Measurements from ENCODE around the gene HPCAL1. TPM values are rescaled to one million over a fixed set of nuclear protein-coding genes. Genes with fewer than 3 reads are reported as not detected.

Gene HPCAL1
- total RNA-seq, 1 donor from 2014 or later = 12.3 TPM

DNA sequence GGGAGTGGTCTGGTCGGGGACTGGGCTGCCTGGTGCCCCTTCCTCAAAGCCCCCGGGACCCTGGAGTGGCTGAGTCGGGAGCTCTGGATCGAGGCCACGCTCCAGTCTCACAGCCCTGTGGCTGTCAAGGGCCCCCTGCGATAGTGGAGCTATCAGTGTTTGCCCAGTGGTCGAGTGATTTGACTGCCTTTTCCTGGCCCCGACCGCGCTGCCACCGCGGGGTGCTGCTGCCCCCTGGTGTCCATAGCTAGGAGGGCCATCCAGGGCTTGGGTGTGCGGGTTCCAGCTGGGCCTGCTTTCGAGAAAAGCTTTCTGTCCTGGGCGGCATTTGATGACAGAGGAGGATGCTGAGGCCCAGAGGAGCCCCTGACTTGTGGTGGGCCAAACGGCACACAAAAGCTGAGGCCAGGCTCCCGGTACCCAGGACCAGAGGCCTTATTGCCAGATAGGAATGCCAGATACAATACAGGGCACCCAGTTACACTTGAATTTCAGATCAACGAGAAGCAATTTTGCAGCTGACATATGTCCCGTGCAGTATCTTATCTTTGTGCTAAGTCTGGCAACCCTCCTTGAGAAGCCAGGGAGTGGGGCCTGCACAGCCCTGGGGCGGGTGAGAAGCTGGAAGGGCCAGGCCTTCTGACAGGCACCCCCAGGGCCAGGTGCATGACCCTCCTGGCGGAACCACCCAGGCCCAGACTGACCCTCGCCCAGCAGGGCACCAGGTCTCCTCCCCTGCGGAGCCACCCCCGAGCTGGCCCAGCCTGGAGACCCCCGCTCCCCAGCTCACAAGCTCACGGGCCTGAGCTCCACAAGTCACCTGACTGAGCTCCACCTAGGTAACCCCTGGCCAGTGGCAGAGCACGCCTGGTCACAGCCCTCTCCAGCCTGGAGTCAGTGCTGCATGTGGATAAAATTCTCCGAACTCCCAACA lies 132.4 kb downstream of the HPCAL1 start:
- Mint-ChIP-seq H3K36me3 (ENCODE audit: low read depth, unreplicated experiment) (peaks cover 4% of the 10 kb centered on the region), H3K27me3 (ENCODE audit: low read depth, unreplicated experiment) (peaks cover 12% of the 10 kb centered on the region), H3K9me3 (ENCODE audit: unreplicated experiment) (no peaks in the 10 kb centered on the region), H3K4me1 (ENCODE audit: low read depth, unreplicated experiment) (no peaks in the 10 kb centered on the region), H3K4me3 (ENCODE audit: unreplicated experiment) (no peak overlapping the region), H3K27ac (ENCODE audit: unreplicated experiment) (peak overlapping the region; percentile 18)
- Histone ChIP-seq H3K4me1 (ENCODE audit: insufficient read depth, low read length) (no peaks in the 10 kb centered on the region), H3K27ac (ENCODE audit: low read depth, low read length) (no peak overlapping the region), H3K9me3 (ENCODE audit: insufficient read depth, low read depth, low read length) (no peaks in the 10 kb centered on the region), H2AFZ (ENCODE audit: low read depth, low read length) (peak overlapping the region; percentile 11), H3K4me3 (ENCODE audit: insufficient read depth, low read depth, low read length) (no peak overlapping the region), H4K20me1 (ENCODE audit: insufficient read depth, low read length) (peaks cover 8% of the 10 kb centered on the region), H3K4me2 (ENCODE audit: low read length) (no peak overlapping the region), H3K27me3 (ENCODE audit: insufficient read depth, low read length) (no peaks in the 10 kb centered on the region), H3K36me3 (ENCODE audit: insufficient read depth, low read length) (peaks cover 8% of the 10 kb centered on the region), H3K9ac (ENCODE audit: low read length) (no peak overlapping the region), H3K79me2 (ENCODE audit: insufficient read depth, low read length) (no peaks in the 10 kb centered on the region)
- DNase-seq (ENCODE audit: low read depth) = no peak
- FAIRE-seq = no peak
- no peak for TF ChIP-seq EZH2 (IDR thresholded peaks at IDR 0.05; ENCODE audit: insufficient read depth, low read length)
- TF ChIP-seq, protein P1, sequence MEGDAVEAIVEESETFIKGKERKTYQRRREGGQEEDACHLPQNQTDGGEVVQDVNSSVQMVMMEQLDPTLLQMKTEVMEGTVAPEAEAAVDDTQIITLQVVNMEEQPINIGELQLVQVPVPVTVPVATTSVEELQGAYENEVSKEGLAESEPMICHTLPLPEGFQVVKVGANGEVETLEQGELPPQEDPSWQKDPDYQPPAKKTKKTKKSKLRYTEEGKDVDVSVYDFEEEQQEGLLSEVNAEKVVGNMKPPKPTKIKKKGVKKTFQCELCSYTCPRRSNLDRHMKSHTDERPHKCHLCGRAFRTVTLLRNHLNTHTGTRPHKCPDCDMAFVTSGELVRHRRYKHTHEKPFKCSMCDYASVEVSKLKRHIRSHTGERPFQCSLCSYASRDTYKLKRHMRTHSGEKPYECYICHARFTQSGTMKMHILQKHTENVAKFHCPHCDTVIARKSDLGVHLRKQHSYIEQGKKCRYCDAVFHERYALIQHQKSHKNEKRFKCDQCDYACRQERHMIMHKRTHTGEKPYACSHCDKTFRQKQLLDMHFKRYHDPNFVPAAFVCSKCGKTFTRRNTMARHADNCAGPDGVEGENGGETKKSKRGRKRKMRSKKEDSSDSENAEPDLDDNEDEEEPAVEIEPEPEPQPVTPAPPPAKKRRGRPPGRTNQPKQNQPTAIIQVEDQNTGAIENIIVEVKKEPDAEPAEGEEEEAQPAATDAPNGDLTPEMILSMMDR (IDR thresholded peaks at IDR 0.05; ENCODE audit: insufficient read depth, low read depth, low read length) = peak; percentile 75

DNA sequence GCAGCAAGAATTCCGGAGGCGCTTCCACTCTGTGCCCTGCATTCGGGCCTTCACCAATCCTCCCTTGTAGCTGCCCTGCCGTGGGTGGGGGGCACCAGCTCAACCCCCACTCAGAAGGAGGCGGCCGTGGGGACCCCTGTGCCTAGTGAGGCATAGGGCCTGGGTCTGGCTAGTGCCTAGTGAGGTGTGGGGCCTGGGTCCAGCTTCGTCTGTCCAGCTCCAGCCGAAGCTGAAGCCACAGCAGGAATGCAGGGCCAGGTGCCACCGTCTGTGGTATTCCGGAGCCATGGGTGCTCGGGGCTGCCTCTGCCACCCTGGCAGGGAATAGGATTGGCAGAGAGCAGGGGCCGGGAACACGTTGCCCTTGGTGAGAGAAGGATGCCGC lies 133.1 kb downstream of the HPCAL1 start:
- Histone ChIP-seq H2AFZ (ENCODE audit: low read depth, low read length) (no peak overlapping the region), H3K9me3 (ENCODE audit: insufficient read depth, low read depth, low read length) (no peaks in the 10 kb centered on the region), H3K36me3 (ENCODE audit: insufficient read depth, low read length) (peaks cover 14% of the 10 kb centered on the region), H3K27ac (ENCODE audit: low read depth, low read length) (no peak overlapping the region), H3K27me3 (ENCODE audit: insufficient read depth, low read length) (no peaks in the 10 kb centered on the region), H3K4me1 (ENCODE audit: insufficient read depth, low read length) (no peaks in the 10 kb centered on the region), H3K4me3 (ENCODE audit: insufficient read depth, low read depth, low read length) (no peak overlapping the region), H3K79me2 (ENCODE audit: insufficient read depth, low read length) (no peaks in the 10 kb centered on the region), H3K4me2 (ENCODE audit: low read length) (no peak overlapping the region), H4K20me1 (ENCODE audit: insufficient read depth, low read length) (peaks cover 14% of the 10 kb centered on the region), H3K9ac (ENCODE audit: low read length) (no peak overlapping the region)
- Mint-ChIP-seq H3K27ac (ENCODE audit: unreplicated experiment) (no peak overlapping the region), H3K36me3 (ENCODE audit: low read depth, unreplicated experiment) (peaks cover 4% of the 10 kb centered on the region), H3K27me3 (ENCODE audit: low read depth, unreplicated experiment) (peaks cover 12% of the 10 kb centered on the region), H3K4me3 (ENCODE audit: unreplicated experiment) (no peak overlapping the region), H3K9me3 (ENCODE audit: unreplicated experiment) (no peaks in the 10 kb centered on the region), H3K4me1 (ENCODE audit: low read depth, unreplicated experiment) (no peaks in the 10 kb centered on the region)
- TF ChIP-seq EZH2 (IDR thresholded peaks at IDR 0.05; ENCODE audit: insufficient read depth, low read length) = no peak
- TF ChIP-seq, protein P1 (IDR thresholded peaks at IDR 0.05; ENCODE audit: insufficient read depth, low read depth, low read length) = no peak
- DNase-seq (ENCODE audit: low read depth) = no peak
- no peak for FAIRE-seq
